Measurements from ENCODE around the gene MRPL28.

- peak in 11 of 12 donors; percentile 8 to 66 (median 51) for TF ChIP-seq CTCF (IDR thresholded peaks at IDR 0.05)
- TF ChIP-seq POLR2A (IDR thresholded peaks at IDR 0.05): peak in 1 of 2 donors; percentile 79
Observed at GRCh38 chr16:352547-353403, 17.6 kb downstream of the MRPL28 start, which contains the start of gene AXIN1.

Measured in heart left ventricle (tissue), 13 donors.